Left hindlimb (tissue), 1 donor: ENCODE measurements around the gene DNASE1L1.

Experiments
- DNase-seq: peaks from one replicate; pipeline ENCODE4 v3.0.0-alpha.2; 2018

DNASE1L1 gene

DNA sequence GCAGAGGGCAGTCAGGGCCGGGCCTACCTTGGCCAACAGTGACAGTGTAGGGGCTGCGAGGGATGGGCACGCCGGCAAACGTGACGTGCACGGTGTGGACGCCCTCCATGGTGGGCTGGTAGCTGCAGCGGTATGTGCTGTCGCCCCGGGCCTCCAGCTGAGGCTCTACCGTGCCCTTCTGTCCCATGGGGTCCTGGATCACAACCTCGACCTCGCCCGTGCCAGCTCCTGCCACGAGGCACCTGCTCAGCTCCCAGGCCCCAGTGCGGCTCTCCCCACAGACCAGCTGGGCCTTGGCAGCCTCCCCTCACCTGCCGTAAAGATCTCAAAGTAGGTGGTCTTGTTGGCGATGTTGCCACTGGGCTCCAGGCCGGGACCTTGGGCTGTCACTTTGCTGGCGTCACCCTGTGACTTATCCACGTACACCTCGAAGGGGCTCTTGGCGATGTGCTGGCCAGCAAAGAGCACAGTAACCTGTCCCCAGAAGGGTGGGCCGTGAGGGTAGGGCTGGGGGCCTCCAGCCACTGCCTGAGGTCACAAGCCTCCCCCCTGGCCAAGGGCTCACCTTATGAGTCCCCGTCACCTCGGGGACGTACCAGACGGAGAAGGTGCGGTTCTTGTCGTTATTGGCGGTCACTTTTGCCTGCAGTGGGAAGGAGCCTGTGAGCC lies 42.9 kb downstream of the DNASE1L1 start:
- no peak for DNase-seq

DNA sequence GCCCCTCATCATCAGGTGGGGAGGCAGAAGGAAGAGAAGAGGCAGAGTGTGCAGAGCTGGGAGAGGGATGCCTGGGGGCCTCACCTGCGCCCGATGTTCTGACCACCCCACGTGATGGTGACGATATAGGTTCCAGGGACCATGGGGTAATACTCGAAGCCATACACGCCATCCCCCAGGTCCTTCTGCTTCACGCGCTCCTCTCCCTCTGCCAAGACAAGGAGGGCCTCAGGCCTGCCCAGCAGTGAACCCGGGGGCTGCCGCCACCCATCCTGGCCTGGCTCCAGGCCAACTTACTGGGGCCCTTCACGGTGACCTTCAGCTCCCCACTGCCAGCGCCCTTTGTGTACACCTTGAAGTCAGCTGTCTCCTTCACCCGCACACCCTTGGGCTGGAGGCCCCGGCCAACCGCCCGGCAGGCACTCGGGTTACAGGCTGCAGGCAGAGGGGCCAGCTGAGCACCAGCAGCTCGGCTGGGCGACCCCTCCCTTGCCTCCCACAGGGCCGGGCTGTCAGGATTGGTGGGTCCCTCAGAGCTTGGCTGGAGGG lies 43.9 kb downstream of the DNASE1L1 start:
- DNase-seq = no peak

- DNase-seq = no peak
Observed at GRCh38 chrX:154363706-154364439, 45.2 kb downstream of the DNASE1L1 start.

GRCh38 chrX:154362085-154362742 lies 46.8 kb downstream of the DNASE1L1 start:
- no peak for DNase-seq

DNA sequence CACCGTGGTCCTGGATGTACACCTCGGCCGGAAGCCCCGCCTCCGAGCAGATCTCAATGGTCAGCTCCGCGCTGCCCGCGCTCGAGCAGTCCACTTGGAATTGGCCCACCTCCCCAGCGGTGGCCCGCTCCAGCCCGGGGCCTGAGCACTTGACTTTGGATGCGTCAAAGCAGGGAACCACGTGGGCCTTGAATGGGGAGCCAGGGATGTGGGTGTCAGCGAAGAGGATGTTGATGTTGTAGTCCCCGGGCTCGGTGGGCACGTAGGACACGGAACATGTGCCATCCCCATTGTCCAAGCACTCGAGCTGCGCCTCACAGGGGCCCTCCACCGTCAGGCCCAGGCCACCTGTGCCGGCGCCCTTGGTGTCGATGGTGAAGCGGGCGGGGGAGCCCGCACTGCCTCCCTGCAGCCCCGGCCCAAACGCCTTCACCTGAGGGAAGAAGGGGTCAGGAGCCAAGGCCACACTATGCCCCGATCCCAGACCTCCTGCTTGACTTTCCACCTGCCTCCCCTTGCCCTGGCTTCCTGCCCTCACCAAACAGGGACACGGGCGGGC lies 48.8 kb downstream of the DNASE1L1 start:
- no peak for DNase-seq

GRCh38 chrX:154359362-154360154 lies 49.5 kb downstream of the DNASE1L1 start:
- no peak for DNase-seq

- no peak for DNase-seq
Observed at GRCh38 chrX:154358829-154359228, 50.2 kb downstream of the DNASE1L1 start.

DNA sequence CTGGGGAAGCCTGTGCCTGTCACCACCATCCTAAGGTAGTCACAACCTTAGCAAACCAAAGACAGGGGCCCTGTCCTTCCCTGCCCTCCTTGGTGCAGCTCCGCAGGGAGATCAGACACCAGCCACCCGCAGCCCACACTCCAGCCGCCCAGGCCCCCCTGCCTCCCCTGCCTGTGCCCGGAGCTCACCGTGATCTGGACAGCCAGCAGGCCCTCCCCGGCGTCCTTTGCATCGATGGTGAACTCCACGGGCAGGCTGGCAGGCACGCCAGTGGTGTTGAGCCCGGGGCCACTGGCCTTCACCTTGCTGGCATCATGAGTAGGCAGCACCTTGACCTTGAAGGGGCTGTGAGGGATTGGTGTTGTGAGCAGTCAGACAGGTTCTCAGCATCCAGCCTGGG lies 51.0 kb downstream of the DNASE1L1 start:
- DNase-seq = no peak

DNA sequence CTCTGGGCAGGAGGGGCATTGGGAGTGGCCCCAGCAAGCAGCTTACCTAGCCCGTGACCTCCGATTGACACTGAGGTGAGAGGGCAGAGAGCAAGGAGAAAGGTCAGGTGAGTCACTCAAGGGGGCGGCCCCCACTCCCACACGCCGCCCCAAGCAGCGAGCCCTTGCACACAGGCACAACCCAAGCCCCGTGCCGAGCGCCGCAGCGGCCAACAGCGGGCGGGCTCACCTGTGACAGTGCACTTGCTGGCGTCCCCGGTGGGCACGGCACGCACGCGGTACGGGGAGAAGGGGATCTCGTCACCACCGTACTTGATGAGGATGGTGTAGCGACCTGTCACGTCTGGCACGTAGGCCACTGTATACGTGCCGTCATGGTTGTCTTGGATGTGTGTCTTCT lies 51.8 kb downstream of the DNASE1L1 start:
- no peak for DNase-seq

GRCh38 chrX:154356596-154356995 lies 52.5 kb downstream of the DNASE1L1 start:
- DNase-seq = no peak

DNA sequence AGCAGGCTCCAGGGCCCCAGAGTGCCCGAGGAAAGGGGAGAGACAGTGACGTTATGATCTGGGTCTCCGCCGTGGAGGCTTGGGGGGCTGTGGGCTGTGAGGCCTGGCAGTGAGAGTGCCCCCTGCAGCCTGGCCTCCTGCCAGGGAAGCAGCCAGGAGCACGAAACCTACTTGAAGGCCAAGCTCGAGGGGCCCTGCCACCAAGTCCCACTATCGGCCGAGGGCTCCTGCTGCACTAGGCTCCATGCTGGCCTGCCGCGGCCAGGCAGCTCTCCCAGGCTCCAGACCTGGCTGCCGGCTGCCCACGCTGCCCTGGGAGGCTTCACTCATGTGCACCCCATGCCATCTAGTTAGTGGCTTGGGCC lies 53.3 kb downstream of the DNASE1L1 start:
- no peak for DNase-seq

- no peak for DNase-seq
Observed at GRCh38 chrX:154355094-154355775, 53.8 kb downstream of the DNASE1L1 start.

GRCh38 chrX:154354516-154354915 lies 54.5 kb downstream of the DNASE1L1 start:
- no peak for DNase-seq

DNA sequence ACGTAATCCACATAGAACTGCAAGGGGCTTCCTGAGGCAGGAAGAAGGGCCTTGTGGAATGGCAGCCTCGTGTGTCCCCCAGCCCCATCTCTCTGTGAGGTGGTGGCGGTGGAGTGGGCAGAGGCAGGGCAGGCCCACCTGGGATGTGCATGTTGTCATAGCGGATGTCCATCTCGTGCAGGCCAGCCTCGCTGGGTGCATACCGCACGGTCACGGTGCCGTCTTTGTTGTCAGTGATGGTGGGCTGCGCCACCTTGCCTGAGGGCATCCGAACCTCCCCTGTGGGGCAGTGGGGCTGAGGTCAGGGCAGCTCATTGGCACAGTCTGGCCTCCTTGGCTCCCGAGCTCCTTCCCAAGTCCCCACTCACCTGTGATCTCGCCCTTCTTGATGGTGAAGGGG lies 55.0 kb downstream of the DNASE1L1 start:
- DNase-seq = no peak

DNA sequence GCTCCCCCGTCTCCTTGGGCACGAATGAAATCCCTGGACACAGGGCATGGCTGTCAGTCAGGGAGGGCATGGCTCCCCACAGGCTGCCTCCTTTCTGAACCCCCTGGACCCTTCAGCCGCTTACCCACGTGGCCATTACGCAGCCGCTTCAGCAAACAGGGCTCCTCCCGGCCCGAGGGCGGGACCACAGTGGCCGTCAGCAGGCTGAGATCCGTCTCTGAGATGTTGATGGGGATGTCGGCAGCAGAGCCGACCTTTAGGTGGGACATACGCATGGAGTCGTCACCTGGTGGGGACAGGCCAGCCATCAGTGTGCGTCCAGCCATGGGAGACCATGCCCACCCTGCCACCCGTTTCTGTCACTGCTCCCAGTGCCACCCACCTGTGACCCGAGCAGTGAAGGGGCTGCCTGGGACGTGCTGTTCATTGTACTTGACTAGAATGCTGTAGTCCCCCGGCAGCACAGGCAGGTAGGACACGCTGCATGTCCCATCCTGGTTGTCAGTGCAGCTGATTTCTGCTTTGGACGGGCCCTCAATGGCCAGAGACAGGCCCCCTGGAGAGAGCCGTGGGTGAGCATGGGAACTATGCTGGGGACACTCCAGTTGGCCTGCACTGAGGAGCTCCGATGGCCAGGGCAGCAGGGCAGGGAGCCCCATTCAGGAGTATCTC lies 55.7 kb downstream of the DNASE1L1 start:
- DNase-seq = no peak

DNA sequence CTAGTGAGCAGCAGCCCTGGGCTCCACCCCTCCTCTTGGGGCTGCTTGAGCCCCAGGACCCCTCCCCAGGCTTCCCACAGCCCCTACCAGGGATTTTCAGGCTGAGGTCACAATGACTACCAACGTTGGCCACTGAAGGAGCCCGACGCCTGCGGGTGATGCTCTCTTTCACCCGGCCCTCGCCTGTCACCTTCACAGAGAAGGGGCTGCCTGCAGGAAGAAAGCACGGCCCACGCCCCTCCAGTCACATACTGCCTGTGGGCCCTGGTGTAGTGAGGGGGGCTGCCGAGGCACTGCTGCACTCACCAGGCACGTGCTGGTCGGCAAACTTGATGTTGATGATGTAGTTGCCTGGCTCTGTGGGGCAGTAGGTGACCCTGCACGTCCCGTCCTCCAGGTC lies 56.6 kb downstream of the DNASE1L1 start:
- no peak for DNase-seq

GRCh38 chrX:154352012-154352401 lies 57.0 kb downstream of the DNASE1L1 start:
- DNase-seq = no peak
